Body of pancreas (tissue), 4 donors: ENCODE results near the gene PLEKHG3.

Experiments
- CTCF ChIP-seq, 7 experiments: fragments of 450-650 bp in 4 of 7; fragments of 200-600 bp in 3 of 7; sonication (generic) in 3 of 7; IDR thresholded peaks; one replicate each; pipeline ENCODE4 v1.5.1; 2016 to 2019; ENCODE audit warnings: antibody characterized with exemption in 7 of 7
- POLR2A ChIP-seq, 3 donors: fragments of 450-650 bp; IDR thresholded peaks; one replicate each; pipeline ENCODE4 v1.6.1; 2016; ENCODE audit warnings: antibody characterized with exemption in 3 of 3, mild to moderate bottlenecking in 2 of 3

- TF ChIP-seq CTCF (IDR thresholded peaks at IDR 0.05) (no peak), POLR2A (IDR thresholded peaks at IDR 0.05) (no peak)
Observed at GRCh38 chr14:64656986-64657385, 47.2 kb upstream of the PLEKHG3 start.
